HepG2 (cell line): Measurements from ENCODE around the gene NECTIN3.

Experiments used
- BCL6 ChIP-seq: IDR thresholded peaks from 2 replicates; pipeline ENCODE4 v1.6.1; 2016; ENCODE audit warnings: missing genetic modification reagents, missing compliant biosample characterization
- CCAR2 ChIP-seq: fragments of 200-400 bp; formaldehyde crosslinking; optimal IDR thresholded peaks from 2 replicates; pipeline ENCODE3; 2018; ENCODE audit warnings: low read depth, mild to moderate bottlenecking, low read length, moderate library complexity
- CHCHD3 ChIP-seq: sonication (generic); formaldehyde crosslinking; IDR thresholded peaks from 2 replicates; pipeline ENCODE4 v1.8.0; 2022; ENCODE audit warnings: mild to moderate bottlenecking, missing genetic modification reagents, moderate library complexity
- KDM5B ChIP-seq: sonication (generic); formaldehyde crosslinking; IDR thresholded peaks from 2 replicates; pipeline ENCODE4 v1.4.0; 2020; ENCODE audit warnings: missing genetic modification reagents, mild to moderate bottlenecking, borderline replicate concordance
- PCBP1 ChIP-seq: fragments of 200-400 bp; formaldehyde crosslinking; IDR thresholded peaks from 2 replicates; pipeline ENCODE4 v1.6.1; 2017; ENCODE audit warnings: mild to moderate bottlenecking, low read depth, low read length, borderline replicate concordance
- POLR2AphosphoS5 ChIP-seq: IDR thresholded peaks from 2 replicates; pipeline ENCODE4 v1.6.1; 2012; ENCODE audit warnings: low read depth, low read length
- REPIN1 ChIP-seq: sonication (generic); formaldehyde crosslinking; IDR thresholded peaks from 2 replicates; pipeline ENCODE4 v1.8.0; 2022; ENCODE audit warnings: missing genetic modification reagents, low read depth, mild to moderate bottlenecking, borderline replicate concordance
- ZBTB7A ChIP-seq: sonication (generic); formaldehyde crosslinking; IDR thresholded peaks from 2 replicates; pipeline ENCODE4 v1.8.0; 2022; ENCODE audit warnings: mild to moderate bottlenecking, missing genetic modification reagents
- ZFX ChIP-seq: sonication (generic); formaldehyde crosslinking; IDR thresholded peaks from 2 replicates; pipeline ENCODE4 v1.4.0; 2020; ENCODE audit warnings: mild to moderate bottlenecking, low read depth, missing genetic modification reagents, moderate library complexity

DNA sequence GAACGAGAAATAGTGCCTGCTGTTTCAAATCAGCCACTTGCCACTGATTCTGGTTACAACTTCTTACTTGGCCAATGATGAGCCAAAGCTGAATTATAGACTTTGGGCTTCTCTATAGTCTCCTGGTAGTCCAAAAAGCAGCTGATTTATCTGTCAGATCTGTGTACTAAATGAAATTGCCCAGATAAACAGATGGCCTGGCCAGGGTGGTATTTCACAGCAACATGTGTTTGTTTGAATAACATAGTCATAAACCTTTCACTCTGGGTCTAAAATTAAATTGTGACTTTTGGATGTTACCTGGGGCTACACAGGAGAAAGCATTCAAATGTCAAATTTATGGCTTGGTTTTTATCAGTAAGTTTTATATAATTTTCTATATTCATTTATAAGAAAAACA, 147.0 kb downstream of the NECTIN3 start:
- TF ChIP-seq PCBP1: no peak
- TF ChIP-seq CHCHD3 (CRISPR knock-in tag): no peak
- TF ChIP-seq CCAR2: no peak
- no peak for TF ChIP-seq POLR2AphosphoS5
- TF ChIP-seq REPIN1 (CRISPR knock-in tag): no peak
- no peak for TF ChIP-seq ZBTB7A (CRISPR knock-in tag)
- TF ChIP-seq BCL6 (CRISPR knock-in tag): no peak
- no peak for TF ChIP-seq KDM5B (CRISPR knock-in tag)
- no peak for TF ChIP-seq ZFX (CRISPR knock-in tag)
